Immature natural killer cell (primary cell): ENCODE measurements around the gene NRXN3. TPM values are rescaled to one million over a fixed set of nuclear protein-coding genes. Genes with fewer than 3 reads are reported as not detected.

ENCODE experiments used
- DNase-seq, 3 donors: peaks; one replicate each; pipeline ENCODE4 v3.0.0; 2022; ENCODE audit warnings: mixed read lengths in 1 of 3
- H3K27ac Mint-ChIP-seq, 6 donors: one replicate each; pipeline ENCODE4 v1.8.0; 2020; ENCODE audit warnings: mixed read lengths in 6 of 6, mild to moderate bottlenecking in 5 of 6, inconsistent platforms in 4 of 6, moderate library complexity in 3 of 6
- H3K27me3 Mint-ChIP-seq, 3 donors: one replicate each; pipeline ENCODE4 v1.8.0; 2020 to 2021; ENCODE audit warnings: low read depth in 3 of 3, mild to moderate bottlenecking in 3 of 3, mixed read lengths in 3 of 3, moderate library complexity in 3 of 3, inconsistent platforms in 1 of 3
- H3K36me3 Mint-ChIP-seq, 3 donors: one replicate each; pipeline ENCODE4 v1.8.0; 2020; ENCODE audit warnings: mixed read lengths in 3 of 3, inconsistent platforms in 2 of 3, mild to moderate bottlenecking in 2 of 3
- H3K4me1 Mint-ChIP-seq, 2 donors: one replicate each; pipeline ENCODE4 v1.8.0; 2020; ENCODE audit warnings: inconsistent platforms in 2 of 2, mild to moderate bottlenecking in 2 of 2, mixed read lengths in 2 of 2, moderate library complexity in 1 of 2
- H3K4me3 Mint-ChIP-seq, 5 donors: one replicate each; pipeline ENCODE4 v1.8.0; 2020; ENCODE audit warnings: mild to moderate bottlenecking in 5 of 5, mixed read lengths in 5 of 5, inconsistent platforms in 3 of 5, moderate library complexity in 3 of 5
- H3K9me3 Mint-ChIP-seq, 6 donors: one replicate each; pipeline ENCODE4 v1.8.0; 2020; ENCODE audit warnings: mild to moderate bottlenecking in 6 of 6, mixed read lengths in 6 of 6, inconsistent platforms in 4 of 6, moderate library complexity in 3 of 6
- polyA plus RNA-seq, 3 donors: library from polyadenylated mRNA; unstranded; fragments of 300-500 nt; fragmentation: Illumina TruSeq; gene quantifications; one replicate each; pipeline ENCODE4 v1.2.3, GENCODE V29; 2021

The NRXN3 gene
- polyA plus RNA-seq, 3 donors from 2014 or later = not detected

GRCh38 chr14:79136071-79137044 lies 966.2 kb downstream of the NRXN3 start:
- no peak overlapping the region for H3K4me3 Mint-ChIP-seq
- peaks cover 9 to 14% (median 9%) of the 10 kb centered on the region in 6 donors for H3K9me3 Mint-ChIP-seq
- no peaks in the 10 kb centered on the region for H3K4me1 Mint-ChIP-seq
- peaks cover 0 to 6% (median 0%) of the 10 kb centered on the region in 3 donors for H3K27me3 Mint-ChIP-seq
- H3K27ac Mint-ChIP-seq = no peak overlapping the region
- DNase-seq = no peak
- no peaks in the 10 kb centered on the region for H3K36me3 Mint-ChIP-seq

GRCh38 chr14:79137045-79137430 lies 966.9 kb downstream of the NRXN3 start:
- Mint-ChIP-seq H3K27me3 (peaks cover 0 to 2% (median 0%) of the 10 kb centered on the region in 3 donors), H3K4me3 (no peak overlapping the region), H3K27ac (no peak overlapping the region), H3K9me3 (peaks cover 6 to 14% (median 9%) of the 10 kb centered on the region in 6 donors), H3K4me1 (no peaks in the 10 kb centered on the region), H3K36me3 (no peaks in the 10 kb centered on the region)
- DNase-seq = no peak

- H3K27me3 Mint-ChIP-seq = peaks cover 0 to 2% (median 1%) of the 10 kb centered on the region in 3 donors
- no peaks in the 10 kb centered on the region for H3K36me3 Mint-ChIP-seq
- no peak for DNase-seq
- peaks cover 4 to 17% (median 8%) of the 10 kb centered on the region in 6 donors for H3K9me3 Mint-ChIP-seq
- H3K4me3 Mint-ChIP-seq = no peak overlapping the region
- no peak overlapping the region for H3K27ac Mint-ChIP-seq
- no peaks in the 10 kb centered on the region for H3K4me1 Mint-ChIP-seq
Measured at GRCh38 chr14:79137836-79138235, 967.7 kb downstream of the NRXN3 start.

GRCh38 chr14:79144896-79145295 lies 974.7 kb downstream of the NRXN3 start:
- Mint-ChIP-seq H3K27me3 (peaks cover 0 to 1% (median 0%) of the 10 kb centered on the region in 3 donors), H3K4me1 (no peaks in the 10 kb centered on the region), H3K27ac (no peak overlapping the region), H3K36me3 (no peaks in the 10 kb centered on the region), H3K9me3 (peaks cover 8 to 45% (median 13%) of the 10 kb centered on the region in 6 donors), H3K4me3 (no peak overlapping the region)
- DNase-seq = no peak

- H3K27ac Mint-ChIP-seq = no peak overlapping the region
- no peak overlapping the region for H3K4me3 Mint-ChIP-seq
- H3K9me3 Mint-ChIP-seq = peaks cover 6 to 51% (median 13%) of the 10 kb centered on the region in 6 donors
- no peaks in the 10 kb centered on the region for H3K4me1 Mint-ChIP-seq
- no peak for DNase-seq
- peaks cover 0 to 5% (median 0%) of the 10 kb centered on the region in 3 donors for H3K36me3 Mint-ChIP-seq
- H3K27me3 Mint-ChIP-seq = peaks cover 0 to 5% (median 0%) of the 10 kb centered on the region in 3 donors
Measured at GRCh38 chr14:79150226-79150625, 980.1 kb downstream of the NRXN3 start.

- Mint-ChIP-seq H3K9me3 (peaks cover 4 to 51% (median 8%) of the 10 kb centered on the region in 6 donors), H3K27ac (no peak overlapping the region), H3K4me3 (no peak overlapping the region), H3K36me3 (no peaks in the 10 kb centered on the region), H3K27me3 (peaks cover 0 to 3% (median 0%) of the 10 kb centered on the region in 3 donors), H3K4me1 (no peaks in the 10 kb centered on the region)
- DNase-seq = no peak
Measured at GRCh38 chr14:79157369-79157768, 987.2 kb downstream of the NRXN3 start.

- H3K9me3 Mint-ChIP-seq = peaks cover 4 to 55% (median 15%) of the 10 kb centered on the region in 6 donors
- no peaks in the 10 kb centered on the region for H3K27me3 Mint-ChIP-seq
- H3K4me3 Mint-ChIP-seq = no peak overlapping the region
- no peaks in the 10 kb centered on the region for H3K4me1 Mint-ChIP-seq
- DNase-seq = no peak
- no peak overlapping the region for H3K27ac Mint-ChIP-seq
- H3K36me3 Mint-ChIP-seq = no peaks in the 10 kb centered on the region
Measured at GRCh38 chr14:79161571-79161970, 991.4 kb downstream of the NRXN3 start.

- DNase-seq = no peak
- no peak overlapping the region for H3K4me3 Mint-ChIP-seq
- H3K27ac Mint-ChIP-seq = no peak overlapping the region
- H3K36me3 Mint-ChIP-seq = no peaks in the 10 kb centered on the region
- no peaks in the 10 kb centered on the region for H3K27me3 Mint-ChIP-seq
- H3K9me3 Mint-ChIP-seq = peaks cover 4 to 55% (median 14%) of the 10 kb centered on the region in 6 donors
- no peaks in the 10 kb centered on the region for H3K4me1 Mint-ChIP-seq
Measured at GRCh38 chr14:79162833-79163232, 992.7 kb downstream of the NRXN3 start.

GRCh38 chr14:79165471-79166090 lies 995.4 kb downstream of the NRXN3 start:
- no peaks in the 10 kb centered on the region for H3K4me1 Mint-ChIP-seq
- H3K27ac Mint-ChIP-seq = no peak overlapping the region

GRCh38 chr14:79166171-79166570 lies 996.0 kb downstream of the NRXN3 start:
- Mint-ChIP-seq H3K27me3 (no peaks in the 10 kb centered on the region), H3K36me3 (no peaks in the 10 kb centered on the region), H3K4me1 (no peaks in the 10 kb centered on the region), H3K9me3 (peaks cover 8 to 52% (median 14%) of the 10 kb centered on the region in 6 donors), H3K4me3 (no peak overlapping the region), H3K27ac (no peak overlapping the region)
- DNase-seq = no peak

More at GRCh38 chr14:79165471-79166090, 995.4 kb downstream of the NRXN3 start:
- Mint-ChIP-seq H3K4me3 (no peak overlapping the region), H3K27me3 (no peaks in the 10 kb centered on the region), H3K36me3 (no peaks in the 10 kb centered on the region), H3K9me3 (peaks cover 8 to 53% (median 16%) of the 10 kb centered on the region in 6 donors)
- DNase-seq = no peak

GRCh38 chr14:79167957-79168356 lies 997.8 kb downstream of the NRXN3 start:
- no peak for DNase-seq
- H3K27ac Mint-ChIP-seq = no peak overlapping the region
- H3K27me3 Mint-ChIP-seq = no peaks in the 10 kb centered on the region
- no peaks in the 10 kb centered on the region for H3K4me1 Mint-ChIP-seq
- H3K4me3 Mint-ChIP-seq = no peak overlapping the region
- peaks cover 8 to 39% (median 10%) of the 10 kb centered on the region in 6 donors for H3K9me3 Mint-ChIP-seq
- no peaks in the 10 kb centered on the region for H3K36me3 Mint-ChIP-seq

- H3K4me3 Mint-ChIP-seq = no peak overlapping the region
- no peaks in the 10 kb centered on the region for H3K4me1 Mint-ChIP-seq
- H3K36me3 Mint-ChIP-seq = no peaks in the 10 kb centered on the region
- peaks cover under 1 to 25% (median 4%) of the 10 kb centered on the region in 6 donors for H3K9me3 Mint-ChIP-seq
- DNase-seq = no peak
- no peaks in the 10 kb centered on the region for H3K27me3 Mint-ChIP-seq
- no peak overlapping the region for H3K27ac Mint-ChIP-seq
Measured at GRCh38 chr14:79175671-79176070, 1005.5 kb downstream of the NRXN3 start.

GRCh38 chr14:79177106-79177505 lies 1006.9 kb downstream of the NRXN3 start:
- H3K4me3 Mint-ChIP-seq = no peak overlapping the region
- DNase-seq = no peak
- H3K36me3 Mint-ChIP-seq = no peaks in the 10 kb centered on the region
- no peak overlapping the region for H3K27ac Mint-ChIP-seq
- H3K9me3 Mint-ChIP-seq = peaks cover 2 to 19% (median 5%) of the 10 kb centered on the region in 6 donors
- no peaks in the 10 kb centered on the region for H3K4me1 Mint-ChIP-seq
- no peaks in the 10 kb centered on the region for H3K27me3 Mint-ChIP-seq

GRCh38 chr14:79178719-79179118 lies 1008.5 kb downstream of the NRXN3 start:
- Mint-ChIP-seq H3K9me3 (peaks cover 2 to 18% (median 7%) of the 10 kb centered on the region in 6 donors), H3K27me3 (no peaks in the 10 kb centered on the region), H3K27ac (no peak overlapping the region), H3K36me3 (no peaks in the 10 kb centered on the region), H3K4me1 (no peaks in the 10 kb centered on the region), H3K4me3 (no peak overlapping the region)
- no peak for DNase-seq
